ENCODE data around the gene RASGEF1C.

Gene RASGEF1C

GRCh38 chr5:180206993-180207392 lies 2.0 kb downstream of the RASGEF1C start (continued):
- TF ChIP-seq TSHZ1 (tag by site-specific recombination; IDR thresholded peaks at IDR 0.05; ENCODE audit: borderline replicate concordance) = no peak

- H3K27ac ChIP-seq (ENCODE audit: extremely low read depth, low read depth, low read length) = no peak overlapping the region
- H3K9me3 ChIP-seq (ENCODE audit: control insufficient read depth, insufficient read depth, low read depth, low read length) = no peaks in the 10 kb centered on the region
- no peaks in the 10 kb centered on the region for H3K36me3 ChIP-seq (ENCODE audit: control insufficient read depth in 2 of 2, insufficient read depth in 1 of 2, low read length in 2 of 2)
- no peaks in the 10 kb centered on the region; the same call in 1 of the 2 replicates for H3K4me1 ChIP-seq (ENCODE audit: control insufficient read depth, insufficient read depth, low read length)
- ChIA-PET CTCF (no interaction called here), POLR2A (no interaction called here)
- no peak overlapping the region for H3K4me3 ChIP-seq (ENCODE audit: low read depth, low read length)
- TF ChIP-seq ZBTB7A (tag by site-specific recombination; IDR thresholded peaks at IDR 0.05; ENCODE audit: low read depth) = no peak
- no peak for TF ChIP-seq ZNF214 (tag by site-specific recombination; IDR thresholded peaks at IDR 0.05; ENCODE audit: borderline replicate concordance)
- TF ChIP-seq ZNF26 (tag by site-specific recombination; IDR thresholded peaks at IDR 0.05) = no peak
- no peak for TF ChIP-seq PRDM10 (tag by site-specific recombination; IDR thresholded peaks at IDR 0.05)
- no peak for TF ChIP-seq ZNF37A (tag by site-specific recombination; IDR thresholded peaks at IDR 0.05)
- TF ChIP-seq ZBTB20 (tag by site-specific recombination; IDR thresholded peaks at IDR 0.05) = no peak
Measured at GRCh38 chr5:180205916-180206315, 3.1 kb downstream of the RASGEF1C start.

- CTCF ChIA-PET = interaction anchor here (0.7 kb wide), 1 partner anchor 454 kb away, joined by 3 read pairs; no protein-coding TSS in a partner anchor
- Histone ChIP-seq H3K27ac (ENCODE audit: extremely low read depth, low read depth, low read length) (no peak overlapping the region), H3K4me3 (ENCODE audit: low read depth, low read length) (no peak overlapping the region), H3K9me3 (ENCODE audit: control insufficient read depth, insufficient read depth, low read depth, low read length) (no peaks in the 10 kb centered on the region), H3K36me3 (ENCODE audit: control insufficient read depth in 2 of 2, insufficient read depth in 1 of 2, low read length in 2 of 2) (no peaks in the 10 kb centered on the region), H3K4me1 (ENCODE audit: control insufficient read depth, insufficient read depth, low read length) (no peaks in the 10 kb centered on the region; the same call in 1 of the 2 replicates)
- POLR2A ChIA-PET = no interaction called here
- TF ChIP-seq ZNF366 (tag by site-specific recombination; conservative IDR thresholded peaks at IDR 0.05) (peak; percentile 52; the same call in 1 of the 2 replicates), EGR2 (tag by site-specific recombination; IDR thresholded peaks at IDR 0.05; ENCODE audit: low read depth) (no peak), ZNF138 (tag by site-specific recombination; IDR thresholded peaks at IDR 0.05; ENCODE audit: borderline replicate concordance) (no peak), KLF16 (tag by site-specific recombination; IDR thresholded peaks at IDR 0.05) (no peak)
Measured at GRCh38 chr5:180204276-180204819, 4.7 kb downstream of the RASGEF1C start.
